OCI-LY7 (cell line): ENCODE results near the gene DLX4. TPM values are rescaled to one million over a fixed set of nuclear protein-coding genes. Genes with fewer than 3 reads are reported as not detected.

ENCODE experiments used
- BruUV-seq: library from RNA; stranded (reverse); fragments of 400-500 nt; replicated peaks from 2 replicates; lab custom pipeline; 2021; lab: Mats Ljungman, UMichigan
- CTCF ChIA-PET: fragments of 300-600 bp; sonication (Branson Sonifier 250); formaldehyde crosslinking; loops from one replicate; lab custom pipeline; 2022; ENCODE audit warnings: antibody characterized with exemption; ENCODE audit not compliant: unreplicated experiment; lab: Charles Lee
- POLR2A ChIA-PET: fragments of 300-600 bp; sonication (Branson Sonifier 250); formaldehyde crosslinking; loops from one replicate; lab custom pipeline; 2022; ENCODE audit warnings: antibody characterized with exemption; lab: Charles Lee
- DNase-seq: peaks from one replicate; pipeline ENCODE4 v3.0.0-alpha.2; 2015; ENCODE audit warnings: low spot score
- H2AFZ ChIP-seq: fragments of 200-600 bp; sonication (generic), shearing (Covaris generic); 2 replicates; pipeline ENCODE4 v1.6.1; 2014; ENCODE audit warnings: mild to moderate bottlenecking, antibody characterized with exemption, low read length, moderate library complexity
- H3K27ac ChIP-seq: fragments of 200-600 bp; sonication (generic); 2 replicates; pipeline ENCODE4 v1.5.1; 2014; ENCODE audit warnings: mixed run types, low read depth, mild to moderate bottlenecking, moderate library complexity, low read length, inconsistent platforms; ENCODE audit not compliant: poor library complexity, severe bottlenecking
- H3K36me3 ChIP-seq: fragments of 200-600 bp; sonication (generic); 2 replicates; pipeline ENCODE4 v1.6.1; 2014; ENCODE audit warnings: mild to moderate bottlenecking, antibody characterized with exemption, low read length, moderate library complexity, mixed read lengths; ENCODE audit not compliant: insufficient read depth
- H3K4me1 ChIP-seq: fragments of 200-600 bp; sonication (generic); 2 replicates; pipeline ENCODE4 v1.5.1; 2014; ENCODE audit warnings: mild to moderate bottlenecking, low read length; ENCODE audit not compliant: insufficient read depth, poor library complexity, severe bottlenecking
- H3K4me2 ChIP-seq: fragments of 200-600 bp; sonication (generic); 2 replicates; pipeline ENCODE4 v1.6.1; 2014; ENCODE audit warnings: mild to moderate bottlenecking, low read length
- H3K4me3 ChIP-seq: fragments of 200-600 bp; sonication (generic); 2 replicates; pipeline ENCODE4 v1.5.1; 2014; ENCODE audit warnings: mild to moderate bottlenecking, low read depth, low read length; ENCODE audit not compliant: poor library complexity, severe bottlenecking
- H3K79me2 ChIP-seq: fragments of 200-600 bp; sonication (generic); 2 replicates; pipeline ENCODE4 v1.6.1; 2016; ENCODE audit warnings: low read depth, mild to moderate bottlenecking, low read length, moderate library complexity, mixed read lengths; ENCODE audit not compliant: insufficient read depth
- H3K9me2 ChIP-seq: fragments of 200-600 bp; sonication (generic); 2 replicates; pipeline ENCODE4 v1.6.1; 2016; ENCODE audit warnings: mild to moderate bottlenecking, low read length, mixed read lengths; ENCODE audit not compliant: insufficient read depth
- H3K9me3 ChIP-seq: fragments of 200-600 bp; sonication (generic); 2 replicates; pipeline ENCODE4 v1.6.1; 2014; ENCODE audit warnings: mild to moderate bottlenecking, mixed run types, low read length, mixed read lengths
- H4K20me1 ChIP-seq: fragments of 200-600 bp; sonication (generic); 2 replicates; pipeline ENCODE4 v1.6.1; 2014; ENCODE audit warnings: mild to moderate bottlenecking, antibody characterized with exemption, low read length, moderate library complexity, mixed read lengths; ENCODE audit not compliant: insufficient read depth
- CTCF ChIP-seq: fragments of 200-600 bp; sonication (generic); conservative IDR thresholded peaks from 2 replicates; pipeline ENCODE4 v1.5.1; 2014; ENCODE audit warnings: mild to moderate bottlenecking, antibody characterized with exemption, low read length, moderate library complexity, mixed read lengths
- EZH2phosphoT487 ChIP-seq: fragments of 200-600 bp; sonication (generic); IDR thresholded peaks from 2 replicates; pipeline ENCODE4 v1.6.1; 2018; ENCODE audit warnings: low read depth, borderline replicate concordance, mild to moderate bottlenecking, mixed run types, antibody characterized with exemption, low read length, moderate library complexity, mixed read lengths
- intact Hi-C: fragments of 100-400 bp; cut with micrococcal nuclease; formaldehyde crosslinking; loops from one replicate; pipeline ENCODE4 v1.10.0; 2022; ENCODE audit not compliant: unreplicated experiment
- total RNA-seq, 2 experiments: library from RNA; depleted of rRNA in 1 of 2; stranded (reverse); fragments of >200 nt in 1 of 2; shearing (Covaris generic) in 1 of 2; gene quantifications; 2 replicates each; pipeline ENCODE4 v1.2.3, GENCODE V29; 2014 to 2022

DLX4 gene
- total RNA-seq, 2 experiments from 2014 or later: 0.27 to 0.47 TPM

GRCh38 chr17:50018909-50019308 lies 49.9 kb downstream of the DLX4 start:
- POLR2A ChIA-PET: interaction anchor here (0.7 kb wide), 1 partner anchor 75 kb away, joined by 3 read pairs; no protein-coding TSS in a partner anchor
- BruUV-seq: no TSS peak
- CTCF ChIA-PET: no interaction called here

GRCh38 chr17:50020841-50021599 lies 52.0 kb downstream of the DLX4 start:
- no TSS peak for BruUV-seq
- no peaks in the 10 kb centered on the region for H3K4me1 ChIP-seq
- H3K4me3 ChIP-seq: no peak overlapping the region
- H2AFZ ChIP-seq: no peak overlapping the region
- no peaks in the 10 kb centered on the region for H3K79me2 ChIP-seq
- H3K9me3 ChIP-seq: peaks cover 15% of the 10 kb centered on the region
- CTCF ChIA-PET: no interaction called here
- no peak for TF ChIP-seq CTCF
- no peak for TF ChIP-seq EZH2phosphoT487
- no peak overlapping the region for H3K4me2 ChIP-seq
- no peaks in the 10 kb centered on the region for H4K20me1 ChIP-seq
- POLR2A ChIA-PET: interaction anchor here (0.6 kb wide), 1 partner anchor 130 kb away, joined by 6 read pairs; the partner anchor contains the start of gene PPP1R9B
- intact Hi-C loops: no loop called here
- DNase-seq: no peak
- no peak overlapping the region for H3K27ac ChIP-seq
- no peaks in the 10 kb centered on the region for H3K9me2 ChIP-seq
- H3K36me3 ChIP-seq: no peaks in the 10 kb centered on the region

More at GRCh38 chr17:50018909-50019308, 49.9 kb downstream of the DLX4 start:
- no peaks in the 10 kb centered on the region for H3K36me3 ChIP-seq
- peaks cover 5% of the 10 kb centered on the region for H3K9me3 ChIP-seq
- no peak overlapping the region for H2AFZ ChIP-seq
- H3K4me1 ChIP-seq: no peaks in the 10 kb centered on the region
- no peak overlapping the region for H3K4me2 ChIP-seq
- TF ChIP-seq EZH2phosphoT487 (no peak), CTCF (no peak)
- H3K79me2 ChIP-seq: no peaks in the 10 kb centered on the region
- intact Hi-C loops: no loop called here
- DNase-seq: no peak
- H3K27ac ChIP-seq: no peak overlapping the region
- no peaks in the 10 kb centered on the region for H4K20me1 ChIP-seq
- no peaks in the 10 kb centered on the region for H3K9me2 ChIP-seq
- H3K4me3 ChIP-seq: no peak overlapping the region
